K562 (cell line): Measurements from ENCODE around the gene ARHGEF33.

Experiments used
- CHD2 ChIP-seq: IDR thresholded peaks from 2 replicates; pipeline ENCODE4 v1.6.1; 2011; ENCODE audit warnings: low read depth, low read length
- CSDE1 ChIP-seq, 2 experiments: fragments of 450-650 bp; IDR thresholded peaks; 2 replicates each; pipeline ENCODE4 v1.6.1; 2016; ENCODE audit warnings: mild to moderate bottlenecking in 1 of 2
- CTCF ChIP-seq, 3 experiments: IDR thresholded peaks in 2 of 3; conservative IDR thresholded peaks in 1 of 3; 2 replicates each; pipeline ENCODE4 v1.5.1; 2011 to 2012; ENCODE audit warnings: low read length in 3 of 3, mild to moderate bottlenecking in 3 of 3, control low read depth in 2 of 3, improper control_type of control experiment in 1 of 3, inconsistent platforms in 1 of 3, low read depth in 1 of 3, mixed read lengths in 1 of 3, moderate library complexity in 1 of 3; ENCODE audit not compliant: insufficient read depth in 2 of 3
- EP300 ChIP-seq: IDR thresholded peaks from 2 replicates; pipeline ENCODE4 v1.6.1; 2012; ENCODE audit warnings: low read length, improper control_type of control experiment
- RBM39 ChIP-seq: fragments of 200-400 bp; formaldehyde crosslinking; optimal IDR thresholded peaks from 2 replicates; pipeline ENCODE3; 2018; ENCODE audit warnings: low read depth, low read length
- TEAD2 ChIP-seq: fragments of 450-650 bp; IDR thresholded peaks from 2 replicates; pipeline ENCODE4 v1.6.1; 2016; ENCODE audit warnings: missing genetic modification characterization, control low read depth, missing compliant biosample characterization
- ZC3H11A ChIP-seq: IDR thresholded peaks from 2 replicates; pipeline ENCODE4 v1.6.1; 2012; ENCODE audit warnings: low read depth, low read length, improper control_type of control experiment
- ZNF780A ChIP-seq: fragments of 250-450 bp; sonication (Bioruptor Pico); IDR thresholded peaks from 2 replicates; pipeline ENCODE4 v1.5.0; 2021; ENCODE audit warnings: mild to moderate bottlenecking

- TF ChIP-seq ZC3H11A, result no peak
- TF ChIP-seq CSDE1 (IDR thresholded peaks at IDR 0.05), result no peak
- no peak for TF ChIP-seq RBM39
- TF ChIP-seq CTCF (IDR thresholded peaks at IDR 0.05 in 2 of 3, conservative IDR thresholded peaks at IDR 0.05 in 1 of 3; ENCODE audit: insufficient read depth in 2 of 3, low read depth in 1 of 3, low read length in 3 of 3), result no peak
- no peak for TF ChIP-seq CHD2
- no peak for TF ChIP-seq TEAD2
- no peak for TF ChIP-seq ZNF780A (CRISPR knock-in tag)
- TF ChIP-seq EP300, result no peak
These were observed 119.0 kb downstream of the ARHGEF33 start for GRCh38 chr2:39008665-39009064.
